ENCODE results near the gene OR2M7. TPM values are rescaled to one million over a fixed set of nuclear protein-coding genes. Genes with fewer than 3 reads are reported as not detected.
"Not testable (repeated sequence)": the region's sequence is repeated elsewhere in the genome, so short reads cannot be mapped to it uniquely, and the experiment has no call there.

Gene OR2M7, protein sequence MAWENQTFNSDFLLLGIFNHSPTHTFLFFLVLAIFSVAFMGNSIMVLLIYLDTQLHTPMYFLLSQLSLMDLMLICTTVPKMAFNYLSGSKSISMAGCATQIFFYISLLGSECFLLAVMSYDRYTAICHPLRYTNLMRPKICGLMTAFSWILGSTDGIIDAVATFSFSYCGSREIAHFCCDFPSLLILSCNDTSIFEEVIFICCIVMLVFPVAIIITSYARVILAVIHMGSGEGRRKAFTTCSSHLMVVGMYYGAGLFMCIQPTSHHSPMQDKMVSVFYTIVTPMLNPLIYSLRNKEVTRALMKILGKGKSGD
- not detected for total RNA-seq

DNA sequence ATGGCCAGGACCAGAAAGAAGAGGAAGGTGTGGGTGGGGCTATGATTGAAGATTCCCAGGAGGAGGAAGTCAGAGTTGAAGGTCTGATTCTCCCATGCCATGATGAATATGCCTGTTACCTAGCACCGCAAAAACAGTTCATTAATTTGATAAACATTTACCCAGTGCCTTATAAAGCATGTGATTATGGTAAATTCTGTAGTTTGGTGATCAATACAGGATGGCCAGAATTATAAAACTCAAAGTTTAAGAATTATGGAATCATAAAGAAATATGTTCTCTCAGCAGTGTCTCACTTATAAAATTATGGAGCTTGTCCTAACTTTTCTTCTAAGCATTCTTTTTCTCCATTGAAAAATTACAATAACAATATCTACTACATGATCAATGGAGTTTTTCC is at the start of gene OR2M7:
Gene OR2M7 (minus strand): TSS at position 101 of the 400 bp plus-strand sequence. CDS start 0 bp downstream, at position 101.
- Mint-ChIP-seq H3K36me3 (no peaks in the 10 kb centered on the region), H3K9me3 (peaks cover 0 to 18% of the 10 kb centered on the region in 2 donors), H3K27ac (no peak within 1 kb of the TSS)
- ATAC-seq (no peak), DNase-seq (ENCODE audit: low spot score in 2 of 2) (no peak)

DNA sequence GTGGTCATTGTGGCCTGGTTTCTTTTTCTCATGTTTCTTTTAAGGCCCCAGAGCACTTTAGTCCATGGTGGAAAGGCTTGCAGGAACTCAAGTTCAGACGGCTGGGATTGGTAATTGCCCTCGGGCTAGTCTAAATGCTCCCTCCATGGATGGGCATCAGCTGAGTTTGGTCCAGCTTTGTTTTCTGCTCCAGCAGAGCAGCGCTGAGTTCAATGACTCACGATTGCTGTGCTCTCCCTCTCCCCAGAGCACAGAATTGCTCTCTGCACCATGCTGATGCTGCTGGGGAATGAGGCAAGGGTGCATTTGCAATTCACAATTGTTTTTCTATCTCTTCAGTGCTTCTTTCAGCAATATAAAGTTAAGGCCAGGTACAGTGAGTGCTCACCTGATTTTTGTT is 49.4 kb upstream of the OR2M7 start:
- ATAC-seq, result no peak
- H3K27ac Mint-ChIP-seq, result no peak overlapping the region
- DNase-seq (ENCODE audit: low spot score in 2 of 2), result no peak

DNA sequence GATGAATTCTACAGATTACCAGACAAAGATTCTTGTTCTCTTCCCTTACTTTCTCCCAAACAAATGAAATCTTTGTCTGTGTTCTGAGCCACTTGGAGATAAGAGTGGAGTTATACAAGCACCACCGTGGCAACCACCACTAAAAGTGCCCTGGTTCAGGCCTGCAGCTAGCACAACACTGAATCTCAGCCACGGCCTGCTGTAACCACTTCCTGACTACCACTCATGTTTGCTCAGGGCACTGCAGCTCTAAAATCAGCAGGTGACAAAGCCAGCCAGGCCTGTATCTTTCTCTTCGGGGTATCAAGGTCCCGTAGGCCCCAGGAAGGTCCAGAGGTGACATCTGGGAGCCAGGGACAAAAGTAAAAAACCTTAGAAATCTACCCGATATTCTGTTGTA is 48.0 kb upstream of the OR2M7 start:
- Mint-ChIP-seq H3K36me3 (no peaks in the 10 kb centered on the region), H3K27ac (no peak overlapping the region), H3K9me3 (no peaks in the 10 kb centered on the region)
- no peak for ATAC-seq
- no peak for DNase-seq (ENCODE audit: low spot score in 2 of 2)

More for the DNA sequence above, 49.4 kb upstream of the OR2M7 start:
- H3K36me3 Mint-ChIP-seq, result no peaks in the 10 kb centered on the region
- H3K9me3 Mint-ChIP-seq, result no peaks in the 10 kb centered on the region

DNA sequence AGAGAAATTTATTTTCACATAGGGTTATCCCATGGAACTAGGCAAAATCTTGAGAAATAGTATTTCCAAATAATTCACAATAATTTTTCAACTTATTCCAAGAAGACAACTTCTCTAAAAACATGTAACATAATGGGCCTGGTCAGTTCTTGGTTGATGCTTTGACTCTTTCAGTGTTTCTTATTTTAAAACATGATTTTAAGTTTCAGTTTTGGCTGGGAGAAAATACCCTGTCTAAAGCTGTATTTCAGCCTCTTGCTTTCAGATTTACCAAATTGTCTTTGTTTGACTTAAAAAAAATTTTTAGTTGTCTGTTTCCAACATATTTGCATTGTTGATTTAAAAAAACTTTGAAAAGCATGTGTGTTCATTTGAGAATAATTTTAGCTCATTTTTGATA is 42.2 kb upstream of the OR2M7 start:
- ATAC-seq, result no peak
- no peak overlapping the region for H3K27ac Mint-ChIP-seq
- DNase-seq (ENCODE audit: low spot score in 2 of 2), result no peak
- H3K36me3 Mint-ChIP-seq, result no peaks in the 10 kb centered on the region
- no peaks in the 10 kb centered on the region for H3K9me3 Mint-ChIP-seq

DNA sequence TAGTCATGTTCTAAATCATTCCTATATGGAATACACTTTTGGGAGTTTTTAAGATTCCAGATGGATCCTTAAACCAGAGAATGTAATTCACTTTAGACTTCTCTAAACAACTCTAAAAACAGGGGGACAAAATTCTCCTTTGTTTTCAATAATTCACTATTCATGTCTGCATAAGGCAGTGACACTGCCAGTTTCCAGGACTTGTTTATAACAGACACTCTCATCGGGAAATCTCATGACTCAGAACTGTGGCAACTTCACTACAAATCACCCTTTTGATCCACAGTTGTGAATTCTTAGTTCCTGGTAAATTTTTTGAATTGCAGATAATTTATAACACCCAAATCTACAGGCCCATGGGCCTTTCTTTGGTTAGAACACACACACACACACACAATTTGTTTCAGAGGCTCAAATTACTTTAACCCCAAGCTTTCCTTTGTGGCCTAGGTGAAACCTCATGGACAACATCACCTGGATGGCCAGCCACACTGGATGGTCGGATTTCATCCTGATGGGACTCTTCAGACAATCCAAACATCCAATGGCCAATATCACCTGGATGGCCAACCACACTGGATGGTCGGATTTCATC is 36.9 kb upstream of the OR2M7 start, which contains the start of gene OR2T4:
Gene OR2T4 (plus strand): TSS at position 545 of the 595 bp plus-strand sequence. CDS start 0 bp downstream, at position 545.
- Mint-ChIP-seq H3K27ac (peak within 1 kb of the TSS in 1 of 2 donors; percentile 40), H3K36me3 (no peaks in the 10 kb centered on the region), H3K9me3 (no peaks in the 10 kb centered on the region)
- ATAC-seq (no peak), DNase-seq (ENCODE audit: low spot score in 2 of 2) (no peak)

DNA sequence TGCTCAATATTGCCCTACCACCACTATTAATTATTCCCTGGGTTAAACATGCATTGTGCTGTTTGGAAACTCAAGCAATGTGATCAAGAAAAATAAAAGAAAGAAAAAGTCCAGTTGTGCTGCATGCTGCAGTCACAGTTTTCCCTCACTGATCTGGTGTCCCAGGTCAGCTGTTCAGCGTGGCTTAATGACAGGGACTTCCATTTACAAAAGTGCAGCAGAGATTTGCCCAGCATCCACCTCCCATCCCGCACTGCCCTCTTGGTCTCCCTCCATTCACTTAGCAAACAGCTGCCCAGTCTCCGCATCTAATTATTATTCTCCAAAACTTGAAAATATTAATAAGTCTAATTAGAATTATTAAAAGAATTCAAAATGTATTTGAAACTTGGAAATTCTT is 35.0 kb upstream of the OR2M7 start:
- H3K36me3 Mint-ChIP-seq, result no peaks in the 10 kb centered on the region

DNA sequence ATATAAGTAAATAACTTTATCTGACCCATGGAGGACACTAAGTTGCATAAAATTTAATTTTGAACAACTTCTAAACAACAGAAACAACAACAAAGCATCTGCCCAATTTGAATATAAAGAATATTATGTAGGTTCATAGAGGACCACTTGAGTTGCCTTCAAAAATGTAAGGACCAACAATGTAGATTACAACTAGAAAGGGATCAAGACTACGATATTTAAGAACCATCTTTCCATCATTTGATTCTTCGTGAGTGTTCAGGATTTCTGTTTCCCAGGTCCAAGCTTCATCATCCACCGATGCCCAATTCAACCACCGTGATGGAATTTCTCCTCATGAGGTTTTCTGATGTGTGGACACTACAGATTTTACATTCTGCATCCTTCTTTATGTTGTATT is 24.1 kb upstream of the OR2M7 start, which contains the start of gene OR14C36:
Gene OR14C36 (plus strand): TSS at position 301 of the 400 bp plus-strand sequence. CDS start 0 bp downstream, at position 301.
- ATAC-seq, result no peak
- no peaks in the 10 kb centered on the region for H3K9me3 Mint-ChIP-seq

More for the DNA sequence above, 35.0 kb upstream of the OR2M7 start:
- DNase-seq (ENCODE audit: low spot score in 2 of 2) (no peak), ATAC-seq (no peak)
- no peak overlapping the region for H3K27ac Mint-ChIP-seq
- H3K9me3 Mint-ChIP-seq, result no peaks in the 10 kb centered on the region

DNA sequence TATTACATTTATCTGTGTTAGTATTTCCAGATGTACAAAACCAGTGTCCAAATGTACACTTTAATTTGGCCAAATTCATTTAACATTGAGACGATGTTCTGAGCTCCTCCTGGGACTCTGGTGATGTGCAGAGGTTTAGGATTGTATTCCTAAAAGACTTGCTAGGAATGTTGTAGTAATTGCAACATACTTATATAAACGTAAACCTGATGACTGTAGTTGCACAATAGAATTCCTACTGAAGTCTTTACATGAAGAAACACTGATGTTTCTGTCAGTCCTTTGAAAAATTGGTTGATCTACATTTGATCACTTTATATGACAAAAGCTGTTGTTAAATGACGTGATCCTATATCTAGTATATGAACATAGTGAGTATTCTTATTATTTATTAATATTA is 19.1 kb upstream of the OR2M7 start:
- no peak for ATAC-seq

More for the DNA sequence above, 24.1 kb upstream of the OR2M7 start, which contains the start of gene OR14C36:
- no peak for DNase-seq (ENCODE audit: low spot score in 2 of 2)
- Mint-ChIP-seq H3K27ac (no peak within 1 kb of the TSS), H3K36me3 (no peaks in the 10 kb centered on the region)

DNA sequence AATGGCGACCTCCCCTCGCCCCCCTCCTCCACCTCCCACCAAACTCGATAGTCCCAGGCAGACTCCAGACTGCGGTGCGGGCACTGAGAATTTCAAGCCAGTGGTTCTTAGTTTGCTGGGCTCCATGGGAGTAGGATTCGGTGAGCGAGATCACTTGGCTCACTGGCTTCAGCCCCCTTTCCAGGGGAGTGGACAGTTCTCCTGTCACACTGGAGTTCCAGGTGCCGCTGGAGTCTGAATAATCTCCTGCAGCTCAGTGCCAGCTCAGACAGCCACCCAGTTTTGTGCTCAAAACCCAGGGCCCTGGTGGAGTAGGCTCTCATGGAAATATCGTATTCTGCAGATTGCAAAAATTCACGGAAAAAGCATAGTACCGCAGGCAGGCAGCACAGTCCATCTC is 7.6 kb downstream of the OR2M7 start:
- ATAC-seq, result no peak
- Mint-ChIP-seq H3K9me3 (peaks cover 17 to 28% of the 10 kb centered on the region in 2 donors), H3K27ac (no peak overlapping the region), H3K36me3 (peaks cover 10 to 18% of the 10 kb centered on the region in 2 donors)
- no peak for DNase-seq (ENCODE audit: low spot score in 2 of 2)

More for the DNA sequence above, 19.1 kb upstream of the OR2M7 start:
- Mint-ChIP-seq H3K9me3 (no peaks in the 10 kb centered on the region), H3K36me3 (no peaks in the 10 kb centered on the region), H3K27ac (no peak overlapping the region)
- DNase-seq (ENCODE audit: low spot score in 2 of 2), result no peak

DNA sequence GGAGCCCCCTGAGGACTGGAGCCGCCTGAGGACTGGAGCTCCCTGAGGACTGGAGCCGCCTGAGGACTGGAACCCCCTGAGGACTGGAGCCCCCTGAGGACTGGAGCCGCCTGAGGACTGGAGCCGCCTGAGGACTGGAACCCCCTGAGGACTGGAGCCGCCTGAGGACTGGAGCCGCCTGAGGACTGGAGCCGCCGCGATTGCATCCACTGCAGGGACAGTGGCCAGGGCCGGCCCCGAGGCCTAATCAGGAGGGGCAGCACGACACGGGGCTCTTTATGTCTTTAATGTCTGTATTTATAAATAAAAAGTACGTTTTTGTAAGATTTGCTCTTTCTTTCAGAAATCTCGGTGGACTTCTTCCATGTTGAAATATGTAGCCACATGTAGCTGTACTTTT is 17.6 kb downstream of the OR2M7 start:
- DNase-seq (ENCODE audit: low spot score in 2 of 2); H3K9me3 Mint-ChIP-seq; H3K27ac Mint-ChIP-seq; H3K36me3 Mint-ChIP-seq; ATAC-seq: not testable (repeated sequence)

DNA sequence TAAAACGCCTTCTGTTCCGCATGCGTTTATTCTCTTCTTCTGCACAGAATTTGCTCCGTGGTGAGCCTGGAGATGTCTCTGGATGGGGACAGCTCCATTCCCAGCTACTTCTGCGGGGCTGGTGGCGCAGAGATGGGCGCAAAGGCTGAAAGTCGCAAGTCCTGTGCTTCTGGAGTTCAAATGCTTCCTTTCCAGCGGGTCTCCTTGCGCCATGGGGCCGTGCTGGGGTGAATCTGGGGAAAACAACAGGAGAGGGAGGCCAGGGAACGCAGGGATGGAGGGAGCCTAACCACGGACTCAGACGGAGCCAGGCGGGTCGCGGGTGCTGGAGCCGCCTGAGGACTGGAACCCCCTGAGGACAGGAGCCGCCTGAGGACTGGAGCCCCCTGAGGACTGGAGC is 18.3 kb downstream of the OR2M7 start:
- Mint-ChIP-seq H3K27ac (no peak overlapping the region), H3K36me3 (no peaks in the 10 kb centered on the region), H3K9me3 (no peaks in the 10 kb centered on the region)
- DNase-seq (ENCODE audit: low spot score in 2 of 2) (no peak), ATAC-seq (no peak)

DNA sequence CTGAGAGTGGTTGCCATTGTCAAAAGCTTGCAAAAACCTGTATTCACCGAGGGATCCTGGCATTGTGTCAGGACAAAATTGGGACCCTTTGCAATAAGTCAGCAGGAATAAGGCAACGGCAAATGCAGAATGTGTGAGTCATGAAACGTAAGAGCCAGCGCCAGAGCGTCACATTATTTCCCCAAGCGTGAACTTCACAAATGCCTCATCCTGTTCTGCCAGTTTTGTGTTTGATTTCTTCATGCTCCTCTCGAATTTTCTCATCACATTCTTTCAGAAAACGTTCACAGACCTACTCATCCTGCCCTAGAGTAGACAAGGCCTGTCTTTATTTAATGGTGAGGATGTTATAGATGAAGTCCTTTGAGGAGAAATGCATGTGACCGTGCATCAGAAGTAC is 18.7 kb downstream of the OR2M7 start:
- H3K36me3 Mint-ChIP-seq; ATAC-seq; DNase-seq (ENCODE audit: low spot score in 2 of 2); H3K27ac Mint-ChIP-seq; H3K9me3 Mint-ChIP-seq: not testable (repeated sequence)

DNA sequence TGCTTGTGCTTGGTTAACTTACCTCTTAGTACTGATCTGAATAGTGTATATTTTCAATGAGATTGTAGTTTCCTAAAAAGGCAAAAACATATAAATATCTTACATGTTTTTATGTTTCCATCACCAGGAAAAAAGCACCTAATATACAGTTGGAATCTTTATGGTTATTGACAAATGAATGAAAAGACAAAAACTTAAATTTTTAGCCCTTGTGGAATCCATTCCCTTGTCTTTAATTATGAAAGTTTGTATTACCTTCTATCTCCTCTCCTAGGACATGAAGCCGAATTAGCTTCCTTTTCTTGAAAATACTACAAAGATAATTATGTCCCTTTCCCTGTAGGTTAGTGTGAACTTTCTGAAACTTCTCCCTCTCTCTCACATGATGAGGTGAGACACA is 21.0 kb downstream of the OR2M7 start, which contains the start of gene OR2T12:
Gene OR2T12 (minus strand): TSS at position 101 of the 400 bp plus-strand sequence. CDS start 7,846 bp downstream, outside the sequence.
- H3K36me3 Mint-ChIP-seq, result peaks cover 0 to 6% of the 10 kb centered on the region in 2 donors
- DNase-seq (ENCODE audit: low spot score in 2 of 2) (no peak), ATAC-seq (no peak)
- no peak within 1 kb of the TSS for H3K27ac Mint-ChIP-seq
- peaks cover 0 to 3% of the 10 kb centered on the region in 2 donors for H3K9me3 Mint-ChIP-seq

DNA sequence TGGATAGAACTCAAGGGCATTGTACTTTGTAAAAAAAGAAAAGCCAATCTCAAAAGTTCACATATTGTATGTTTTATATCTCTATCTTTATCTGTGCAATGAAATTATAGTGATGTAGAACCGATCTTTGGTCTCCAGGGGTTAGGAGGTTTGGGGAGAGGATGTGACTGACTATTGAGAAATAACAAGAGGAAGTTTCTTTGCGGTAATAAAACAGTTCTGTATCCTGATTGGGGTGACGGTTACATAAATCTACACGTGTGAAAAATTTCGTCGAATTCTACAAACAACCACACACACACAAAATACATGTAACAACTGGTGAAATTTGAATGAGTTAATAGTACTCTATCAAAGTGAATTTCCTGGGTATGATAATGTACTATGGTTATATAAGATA is 36.0 kb downstream of the OR2M7 start:
- H3K9me3 Mint-ChIP-seq, result peaks cover 0 to 8% of the 10 kb centered on the region in 2 donors
- no peak for ATAC-seq
- no peaks in the 10 kb centered on the region for H3K36me3 Mint-ChIP-seq
- no peak for DNase-seq (ENCODE audit: low spot score in 2 of 2)
- no peak overlapping the region for H3K27ac Mint-ChIP-seq

DNA sequence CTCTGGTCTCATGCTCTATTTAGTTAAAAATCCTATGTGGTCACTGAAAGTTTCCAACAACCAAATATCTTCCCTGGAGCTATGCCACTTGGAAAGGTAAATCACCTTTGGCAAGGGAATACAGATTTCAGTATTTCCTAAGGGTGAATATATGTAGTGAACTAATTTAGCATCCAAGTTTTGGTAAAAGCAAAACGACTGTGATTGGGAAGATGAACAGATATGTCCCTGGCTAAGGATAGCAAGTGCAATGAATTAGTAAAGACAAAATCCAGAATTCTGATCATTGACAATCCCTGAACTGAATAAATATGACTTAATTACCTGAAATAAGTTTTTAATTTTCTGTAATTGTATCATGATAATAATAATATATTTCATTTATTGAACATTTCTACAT is 46.5 kb downstream of the OR2M7 start, which contains the start of gene OR2T33:
Gene OR2T33 (minus strand): TSS at position 101 of the 400 bp plus-strand sequence. CDS start 4,162 bp downstream, outside the sequence.
- ATAC-seq, result no peak
- Mint-ChIP-seq H3K36me3 (no peaks in the 10 kb centered on the region), H3K27ac (no peak within 1 kb of the TSS), H3K9me3 (no peaks in the 10 kb centered on the region)
- no peak for DNase-seq (ENCODE audit: low spot score in 2 of 2)

Measured in activated naive CD4-positive, alpha-beta T cell treated with anti-CD3 and anti-CD28 coated beads, Interleukin-2, amount 50 U/mL, for 72 hours (primary cell).